Bronchial epithelial cell (primary cell): Measurements from ENCODE around the gene BMS1. TPM values are rescaled to one million over a fixed set of nuclear protein-coding genes. Genes with fewer than 3 reads are reported as not detected.
"Not testable (repeated sequence)": the region's sequence is repeated elsewhere in the genome, so short reads cannot be mapped to it uniquely, and the experiment has no call there.

Experiments
- DNase-seq: peaks from one replicate; pipeline ENCODE4 v3.0.0-alpha.2; 2010; ENCODE audit warnings: low read depth
- FAIRE-seq: peaks from 2 replicates; lab custom pipeline; 2011; peaks lifted over from hg19 to GRCh38; lab: Jason Lieb, UNC
- H3K27me3 ChIP-seq: 2 replicates; pipeline ENCODE4 v1.5.1; 2011; ENCODE audit warnings: low read length; ENCODE audit not compliant: control insufficient read depth, insufficient read depth
- H3K36me3 ChIP-seq: 2 replicates; pipeline ENCODE4 v1.5.1; 2011; ENCODE audit warnings: low read length; ENCODE audit not compliant: control insufficient read depth, insufficient read depth
- H3K4me3 ChIP-seq: 2 replicates; pipeline ENCODE4 v1.5.1; 2011; ENCODE audit warnings: mild to moderate bottlenecking, low read depth, low read length, control low read depth
- CTCF ChIP-seq: IDR thresholded peaks from 2 replicates; pipeline ENCODE4 v1.5.1; 2011; ENCODE audit warnings: mild to moderate bottlenecking, moderate library complexity, low read length, control low read depth, inconsistent platforms; ENCODE audit not compliant: insufficient read depth, severe bottlenecking
- total RNA-seq: library from RNA; depleted of rRNA; stranded (reverse); fragments of >200 nt; gene quantifications from 2 replicates; pipeline ENCODE4 v1.2.1, GENCODE V29; 2014

Gene BMS1
- total RNA-seq, 1 donor from 2014 or later, result 14.7 TPM

GRCh38 chr10:42866115-42866995, 83.8 kb downstream of the BMS1 start:
- Histone ChIP-seq H3K36me3 (no peaks in the 10 kb centered on the region), H3K4me3 (peak overlapping the region; percentile 5), H3K27me3 (peaks cover 2% of the 10 kb centered on the region)
- DNase-seq (peak; percentile 26), FAIRE-seq (no peak)
- TF ChIP-seq CTCF, result peak; percentile 87

GRCh38 chr10:42867571-42867970, 85.0 kb downstream of the BMS1 start:
- Histone ChIP-seq H3K27me3 (peaks cover 2% of the 10 kb centered on the region), H3K4me3 (no peak overlapping the region), H3K36me3 (no peaks in the 10 kb centered on the region)
- no peak for FAIRE-seq
- TF ChIP-seq CTCF, result no peak
- no peak for DNase-seq

GRCh38 chr10:42868530-42868929, 85.9 kb downstream of the BMS1 start:
- FAIRE-seq, result no peak
- TF ChIP-seq CTCF, result no peak
- H3K27me3 ChIP-seq, result no peaks in the 10 kb centered on the region

DNA sequence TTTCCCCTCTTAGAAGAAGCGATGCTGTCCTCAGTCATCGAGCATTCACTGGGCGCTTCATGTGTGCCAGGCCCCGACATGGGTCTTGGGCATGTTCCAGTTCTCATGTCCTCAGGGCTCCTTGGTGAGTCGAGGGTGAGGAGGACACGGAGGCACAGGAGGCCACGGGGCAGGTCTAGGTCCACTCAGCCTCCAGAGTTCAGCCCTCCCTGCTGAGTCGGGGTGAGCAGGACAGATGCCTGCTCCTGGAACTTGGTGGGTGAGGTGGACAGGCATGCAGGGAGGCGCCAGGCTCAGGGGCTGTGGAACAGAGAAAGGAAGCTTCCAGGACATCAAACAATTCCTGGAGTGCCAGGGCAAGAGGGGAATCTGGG, 87.4 kb downstream of the BMS1 start:
- no peak for FAIRE-seq
- Histone ChIP-seq H3K4me3 (no peak overlapping the region), H3K36me3 (no peaks in the 10 kb centered on the region), H3K27me3 (no peaks in the 10 kb centered on the region)
- TF ChIP-seq CTCF, result no peak
- DNase-seq, result no peak

More at GRCh38 chr10:42868530-42868929, 85.9 kb downstream of the BMS1 start:
- DNase-seq, result no peak
- no peaks in the 10 kb centered on the region for H3K36me3 ChIP-seq
- no peak overlapping the region for H3K4me3 ChIP-seq

- not testable (repeated sequence) for H3K36me3 ChIP-seq, DNase-seq, H3K4me3 ChIP-seq, H3K27me3 ChIP-seq
- peak; percentile 91 for FAIRE-seq
These were observed 88.6 kb downstream of the BMS1 start for GRCh38 chr10:42871138-42871641.

DNA sequence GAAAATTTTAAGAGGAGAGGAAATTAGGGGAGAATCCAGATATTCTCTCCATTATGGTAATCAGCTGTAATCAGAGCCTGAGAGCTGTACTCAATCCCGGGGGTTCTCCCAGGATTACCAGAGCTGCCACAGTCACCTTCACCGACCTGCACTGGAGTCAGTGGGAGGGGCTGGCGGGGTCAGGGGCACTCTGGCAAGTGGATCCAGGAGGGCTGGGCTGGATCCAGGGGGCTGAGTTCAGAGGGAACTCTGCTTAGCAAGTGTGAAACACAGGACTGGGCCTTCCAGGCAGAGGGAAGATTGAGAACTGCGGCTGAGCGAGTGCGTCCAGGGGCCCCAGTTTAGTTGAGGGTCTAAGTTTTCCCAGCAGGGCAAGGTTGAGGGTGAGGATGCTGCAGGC, 89.2 kb downstream of the BMS1 start:
- FAIRE-seq, result no peak
- no peak for TF ChIP-seq CTCF
- no peak for DNase-seq
- Histone ChIP-seq H3K4me3 (no peak overlapping the region), H3K27me3 (no peaks in the 10 kb centered on the region), H3K36me3 (no peaks in the 10 kb centered on the region)
